Tibial nerve (tissue), 4 donors: ENCODE results near the gene SLC31A2. TPM values are rescaled to one million over a fixed set of nuclear protein-coding genes. Genes with fewer than 3 reads are reported as not detected.

Experiments used
- DNase-seq, 2 donors: peaks; one replicate each; pipeline ENCODE4 v3.0.0-alpha.2; 2019; ENCODE audit warnings: low spot score in 2 of 2
- H3K27ac ChIP-seq, 4 donors: fragments of 200-600 bp; sonication (generic) in 3 of 4; one replicate each; pipeline ENCODE4 v1.5.1; 2017 to 2019; ENCODE audit warnings: mild to moderate bottlenecking in 1 of 4
- H3K27me3 ChIP-seq, 2 donors: fragments of 200-600 bp; sonication (generic) in 1 of 2; one replicate each; pipeline versions ENCODE4 v1.5.1 to v1.6.0; 2017 to 2019
- H3K36me3 ChIP-seq, 3 donors: fragments of 200-600 bp; sonication (generic); one replicate each; pipeline ENCODE4 v1.5.1; 2018 to 2019
- H3K4me1 ChIP-seq, 4 donors: fragments of 200-600 bp; sonication (generic) in 3 of 4; one replicate each; pipeline ENCODE4 v1.5.1; 2017 to 2019
- H3K4me3 ChIP-seq, 4 donors: fragments of 200-600 bp; sonication (generic) in 3 of 4; one replicate each; pipeline ENCODE4 v1.5.1; 2017 to 2019; ENCODE audit warnings: mild to moderate bottlenecking in 1 of 4, moderate library complexity in 1 of 4
- H3K9me3 ChIP-seq, 4 donors: fragments of 200-600 bp; sonication (generic) in 3 of 4; one replicate each; pipeline ENCODE4 v1.5.1; 2017 to 2019
- CTCF ChIP-seq, 5 experiments: fragments of 200-600 bp in 3 of 5; fragments of 450-650 bp in 2 of 5; sonication (generic) in 3 of 5; IDR thresholded peaks; one replicate each; pipeline ENCODE4 v1.5.1; 2016 to 2019; ENCODE audit warnings: antibody characterized with exemption in 5 of 5, mild to moderate bottlenecking in 3 of 5, moderate library complexity in 2 of 5
- EP300 ChIP-seq, 2 donors: sonication (generic); formaldehyde crosslinking; IDR thresholded peaks; one replicate each; pipeline ENCODE4 v1.6.1; 2017; ENCODE audit warnings: antibody characterized with exemption in 2 of 2, mild to moderate bottlenecking in 1 of 2
- POLR2A ChIP-seq, 2 donors: fragments of 450-650 bp; IDR thresholded peaks; one replicate each; pipeline ENCODE4 v1.6.1; 2017; ENCODE audit warnings: antibody characterized with exemption in 2 of 2, mild to moderate bottlenecking in 2 of 2, moderate library complexity in 2 of 2
- WGBS, 2 donors: methylation state at CpG; one replicate each; pipeline ENCODE4 v1.1.5; 2018; 5-methylcytosine and 5-hydroxymethylcytosine counted together
- total RNA-seq, 4 donors: library from RNA; depleted of rRNA; stranded (reverse); fragments of >200 nt; gene quantifications; one replicate each; pipeline ENCODE4 v1.1.0, GENCODE V29; 2016

The SLC31A2 gene
- total RNA-seq, 4 donors from 2014 or later = 25.3 to 50.4 (median 39.9) TPM

GRCh38 chr9:113205861-113206260, 55.1 kb downstream of the SLC31A2 start:
- Histone ChIP-seq H3K36me3 (peaks cover 0 to 100% (median 0%) of the 10 kb centered on the region in 3 donors), H3K4me1 (no peaks in the 10 kb centered on the region), H3K9me3 (no peaks in the 10 kb centered on the region), H3K27me3 (no peaks in the 10 kb centered on the region), H3K4me3 (no peak overlapping the region), H3K27ac (no peak overlapping the region)
- no peak for TF ChIP-seq CTCF (IDR thresholded peaks at IDR 0.05)
- TF ChIP-seq EP300 (IDR thresholded peaks at IDR 0.05) = no peak
- TF ChIP-seq POLR2A (IDR thresholded peaks at IDR 0.05) = no peak
- DNase-seq = no peak
- 92 to 97% methylated on average over 1 of the region's 1 CpG for WGBS, 2 donors

GRCh38 chr9:113210815-113211214, 60.0 kb downstream of the SLC31A2 start:
- Histone ChIP-seq H3K9me3 (no peaks in the 10 kb centered on the region), H3K27ac (peak overlapping the region in 1 of 4 donors; percentile 11), H3K27me3 (no peaks in the 10 kb centered on the region), H3K36me3 (peaks cover 0 to 64% (median 0%) of the 10 kb centered on the region in 3 donors), H3K4me3 (no peak overlapping the region), H3K4me1 (peaks cover 0 to 5% (median 0%) of the 10 kb centered on the region in 4 donors)
- 91 to 94% methylated on average over 10 of the region's 10 CpGs for WGBS, 2 donors
- TF ChIP-seq POLR2A (IDR thresholded peaks at IDR 0.05) = no peak
- TF ChIP-seq CTCF (IDR thresholded peaks at IDR 0.05) = no peak
- no peak for TF ChIP-seq EP300 (IDR thresholded peaks at IDR 0.05)
- no peak for DNase-seq

Other genes starting within 250 kb of the SLC31A2 start
- 1 to 10 TPM in 2 of 4 donors, under 1 TPM in 2; 0.84 to 2.4 (median 1.1) TPM for gene ZNF883, start 138.8 kb upstream of the SLC31A2 start, total RNA-seq
- 1 to 10 TPM; 2.9 to 6.9 (median 3.2) TPM for gene ZFP37, start 94.3 kb upstream of the SLC31A2 start, total RNA-seq
- gene FKBP15, start 70.3 kb downstream of the SLC31A2 start, total RNA-seq = 10 to 100 TPM; 25.7 to 43.8 (median 29.2) TPM
- gene SLC31A1, start 70.5 kb downstream of the SLC31A2 start, total RNA-seq = 10 to 100 TPM in 2 of 4 donors, 1 to 10 TPM in 2; 6.5 to 12.9 (median 10.6) TPM
- gene CDC26, start 124.6 kb downstream of the SLC31A2 start, total RNA-seq = 10 to 100 TPM; 16.3 to 39.1 (median 26.8) TPM
- gene PRPF4, start 124.7 kb downstream of the SLC31A2 start, total RNA-seq = 10 to 100 TPM in 2 of 4 donors, 1 to 10 TPM in 2; 9.0 to 14.4 (median 10.9) TPM
- under 1 TPM in 1 of 4 donors, not detected in 3; 0.20 TPM for gene RNF183, start 152.4 kb downstream of the SLC31A2 start, total RNA-seq
- gene WDR31, start 189.3 kb downstream of the SLC31A2 start, total RNA-seq = 1 to 10 TPM in 3 of 4 donors, under 1 TPM in 1; 0.60 to 2.8 (median 1.4) TPM
- under 1 TPM in 3 of 4 donors, not detected in 1; 0.21 to 0.59 (median 0.30) TPM for gene BSPRY, start 198.5 kb downstream of the SLC31A2 start, total RNA-seq
- 10 to 100 TPM; 19.7 to 53.5 (median 25.7) TPM for gene HDHD3, start 226.0 kb downstream of the SLC31A2 start, total RNA-seq